NCI-H82 treated with DMSO at 0.1 percent for 48 hours (cell line): Measurements from ENCODE around the gene BIRC5.

ENCODE experiments used
- DNase-seq: peaks from one replicate; lab custom pipeline; 2025; ENCODE audit not compliant: unreplicated experiment; lab: John Stamatoyannopoulos, UW

BIRC5 gene

DNA sequence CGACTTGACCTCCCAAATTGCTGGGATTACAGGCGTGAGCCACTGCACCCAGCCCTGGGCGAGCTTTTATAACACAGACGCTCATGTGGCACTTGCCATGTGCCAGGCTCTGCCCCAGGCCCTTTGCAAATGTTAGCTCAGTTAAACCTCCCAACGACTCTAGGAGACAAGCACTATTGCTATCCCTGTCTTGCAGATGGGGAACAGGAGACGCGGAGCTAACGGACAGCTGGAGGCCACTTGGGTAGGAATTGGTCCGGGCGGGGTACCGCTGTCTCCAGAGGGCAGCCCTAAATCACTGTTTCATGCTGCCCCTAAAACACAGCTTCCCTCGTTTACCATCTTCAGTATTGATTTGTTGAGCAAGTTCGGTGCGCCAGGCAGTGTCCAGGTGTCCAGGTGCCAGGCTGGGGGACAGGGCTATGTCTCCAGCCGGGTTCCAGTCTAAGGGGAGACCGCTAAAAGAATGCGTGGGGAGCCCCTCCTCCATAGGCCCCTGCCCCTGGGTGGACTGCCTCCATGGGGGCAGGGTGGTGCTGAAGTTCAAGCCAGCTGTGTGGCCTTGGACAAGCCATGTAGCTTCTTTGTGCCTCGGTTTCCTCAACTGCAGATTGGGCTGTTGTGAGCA, 41.1 kb downstream of the BIRC5 start:
- DNase-seq = no peak

DNA sequence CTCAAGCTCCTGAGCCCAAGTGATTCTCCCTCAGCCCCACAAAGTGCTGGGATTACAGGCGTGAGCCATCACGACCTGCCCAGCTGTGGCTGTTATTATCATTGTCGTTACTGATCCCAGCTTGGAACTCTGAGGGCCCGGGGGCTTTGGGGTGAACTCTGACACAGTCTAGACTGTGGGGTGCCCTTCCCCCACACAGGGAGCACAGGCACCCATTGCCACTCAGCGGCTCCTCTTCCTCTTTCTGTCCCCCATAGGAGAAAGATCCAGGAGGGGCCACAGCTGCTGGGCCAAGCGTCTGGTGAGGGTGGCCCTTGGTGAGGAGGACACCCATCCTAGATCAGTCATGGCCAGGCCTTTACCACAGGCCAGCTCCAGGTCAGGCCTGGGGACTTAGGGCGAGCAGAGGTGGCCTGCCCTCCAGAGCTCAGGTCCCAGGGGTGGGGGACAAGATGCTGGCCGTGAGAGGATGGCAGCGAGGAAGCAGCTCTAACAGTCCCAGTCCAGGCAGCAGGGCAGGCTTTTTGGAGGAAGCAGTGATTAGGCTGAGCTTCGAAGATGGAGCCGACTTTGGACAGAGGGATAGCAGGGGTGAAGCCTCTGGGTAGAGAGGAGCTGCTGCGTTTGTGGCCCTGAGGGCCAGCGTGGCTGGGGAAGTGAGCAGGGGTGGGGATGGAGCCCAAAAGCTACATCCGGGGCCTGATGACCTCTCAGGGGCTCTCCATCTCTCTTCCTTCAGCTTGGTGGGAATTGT, 42.1 kb downstream of the BIRC5 start:
- no peak for DNase-seq

DNA sequence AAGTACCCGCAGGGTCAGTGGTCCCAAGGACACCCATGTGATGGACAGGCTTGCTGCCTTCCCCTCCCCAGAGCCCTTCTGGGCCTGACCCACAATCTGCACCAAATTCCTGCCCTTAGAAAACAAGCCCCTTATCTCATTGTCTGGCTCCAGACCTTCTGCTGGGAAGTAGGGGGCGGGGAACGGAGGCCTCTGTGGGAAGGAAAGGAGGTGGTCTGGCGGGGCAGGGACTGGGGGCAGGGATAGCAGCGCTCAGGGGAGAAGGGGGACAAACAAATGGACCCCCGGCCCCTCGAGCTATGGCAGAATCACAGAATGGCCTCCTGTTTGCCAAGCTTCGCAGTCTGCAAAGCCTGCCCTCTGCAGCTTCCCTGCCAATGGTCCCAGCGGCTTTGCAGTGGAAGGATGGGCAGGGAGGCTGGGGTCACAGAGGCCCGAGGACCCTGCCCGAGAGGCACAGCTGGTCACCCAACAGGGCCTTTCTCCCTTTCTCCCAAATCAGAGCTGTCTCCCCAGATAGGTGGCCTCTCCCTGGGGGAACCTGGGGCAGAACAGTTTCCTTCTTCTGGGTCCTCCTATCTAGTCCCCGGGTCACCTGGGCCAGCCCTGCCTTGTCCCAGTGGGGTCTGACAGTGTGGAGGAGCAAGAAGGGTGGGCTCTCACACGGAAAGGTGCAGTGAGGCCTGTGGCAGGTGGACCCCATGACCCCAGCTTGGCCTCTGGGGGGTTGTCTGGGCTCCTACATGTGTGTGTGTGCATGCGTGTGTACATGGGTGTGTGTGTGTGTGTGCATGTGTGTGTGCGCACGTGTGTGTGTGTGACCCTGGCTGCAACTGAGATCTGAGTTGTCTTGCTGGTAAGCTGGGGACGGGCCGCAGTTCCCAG, 42.9 kb downstream of the BIRC5 start:
- DNase-seq = no peak

DNA sequence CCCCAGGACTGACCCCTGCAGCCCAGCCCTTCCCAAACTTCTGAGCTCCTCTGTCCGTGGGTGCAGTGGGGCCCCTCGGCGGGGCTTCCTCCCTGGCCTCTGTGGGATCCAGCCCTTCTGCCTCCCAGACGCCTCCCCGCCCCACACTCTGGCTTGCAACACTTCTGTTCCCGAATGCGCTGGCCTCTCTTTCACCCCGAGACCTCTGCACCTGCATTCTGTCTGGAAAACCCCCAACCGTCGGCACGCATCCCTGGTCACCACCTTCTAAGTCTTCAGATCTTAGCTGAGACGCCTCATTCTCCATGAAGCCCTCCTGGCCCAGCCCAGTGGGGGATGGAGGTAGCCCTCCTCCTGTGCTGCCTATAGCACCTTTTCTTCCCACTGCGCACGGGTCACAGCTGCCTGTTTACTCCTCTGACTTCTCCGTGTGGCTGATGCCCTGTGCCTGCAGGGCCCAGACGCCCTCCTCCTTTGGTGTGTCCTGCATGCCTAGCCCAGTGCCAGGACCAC, 43.8 kb downstream of the BIRC5 start:
- no peak for DNase-seq

DNA sequence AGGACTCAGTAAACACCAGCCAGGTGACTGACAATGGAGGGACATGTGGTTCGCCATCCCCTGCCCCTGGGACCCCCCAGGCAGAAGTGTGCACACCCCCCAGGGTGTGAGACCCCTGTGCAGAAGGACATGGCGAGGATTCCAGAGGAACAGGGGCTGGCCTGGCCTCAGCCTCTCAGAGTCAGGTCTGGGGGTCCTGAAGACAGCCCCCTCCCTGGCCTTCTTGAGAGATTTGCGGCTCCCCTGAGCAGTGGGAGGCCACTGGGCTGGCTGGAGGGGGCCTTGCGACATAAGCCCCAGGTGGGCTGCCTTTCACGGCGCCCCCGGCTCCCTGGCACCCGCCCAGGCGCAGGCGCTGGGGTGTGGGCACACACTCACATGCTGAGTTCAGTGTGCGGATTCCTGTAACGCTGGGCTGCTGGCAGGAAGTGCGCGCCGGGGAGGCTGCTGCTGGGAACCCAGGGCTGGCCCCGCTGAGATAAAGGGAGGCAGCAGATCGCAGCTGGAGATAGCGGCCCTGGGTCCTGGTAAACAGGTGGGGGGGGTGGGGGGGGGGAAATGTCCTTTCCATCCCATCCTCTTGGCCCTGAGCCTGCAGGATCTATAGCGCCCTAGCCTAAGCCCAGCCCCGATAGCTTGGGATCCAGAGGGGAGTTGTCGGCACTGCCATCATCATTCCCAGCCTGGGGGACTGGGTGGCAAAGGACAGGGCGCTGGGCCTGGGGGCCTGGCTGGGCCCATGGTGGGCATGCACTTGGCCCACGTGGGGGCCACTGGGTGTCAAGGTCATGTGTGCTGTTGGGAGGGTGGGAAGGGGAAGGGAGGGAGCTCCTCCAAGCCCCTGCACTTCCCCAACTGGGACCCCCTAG, 44.5 kb downstream of the BIRC5 start:
- no peak for DNase-seq

DNA sequence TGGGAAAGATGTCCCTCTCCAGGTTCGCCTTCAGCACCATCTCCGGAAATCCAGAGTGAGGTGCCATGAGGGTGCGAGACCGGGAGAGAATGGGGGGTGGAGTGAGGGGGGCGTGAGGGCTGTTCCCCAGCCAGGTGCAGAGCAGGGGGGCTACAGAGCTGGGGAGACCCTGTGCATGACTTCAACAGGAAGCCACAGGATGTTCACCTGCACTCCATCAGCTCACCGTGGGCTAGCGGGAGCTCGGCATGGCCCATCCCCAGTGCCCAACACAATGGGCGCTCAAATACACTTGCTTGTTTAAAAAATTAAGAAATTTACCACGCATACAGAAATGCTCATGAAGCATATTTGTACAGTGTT, 45.1 kb downstream of the BIRC5 start:
- DNase-seq = no peak

DNA sequence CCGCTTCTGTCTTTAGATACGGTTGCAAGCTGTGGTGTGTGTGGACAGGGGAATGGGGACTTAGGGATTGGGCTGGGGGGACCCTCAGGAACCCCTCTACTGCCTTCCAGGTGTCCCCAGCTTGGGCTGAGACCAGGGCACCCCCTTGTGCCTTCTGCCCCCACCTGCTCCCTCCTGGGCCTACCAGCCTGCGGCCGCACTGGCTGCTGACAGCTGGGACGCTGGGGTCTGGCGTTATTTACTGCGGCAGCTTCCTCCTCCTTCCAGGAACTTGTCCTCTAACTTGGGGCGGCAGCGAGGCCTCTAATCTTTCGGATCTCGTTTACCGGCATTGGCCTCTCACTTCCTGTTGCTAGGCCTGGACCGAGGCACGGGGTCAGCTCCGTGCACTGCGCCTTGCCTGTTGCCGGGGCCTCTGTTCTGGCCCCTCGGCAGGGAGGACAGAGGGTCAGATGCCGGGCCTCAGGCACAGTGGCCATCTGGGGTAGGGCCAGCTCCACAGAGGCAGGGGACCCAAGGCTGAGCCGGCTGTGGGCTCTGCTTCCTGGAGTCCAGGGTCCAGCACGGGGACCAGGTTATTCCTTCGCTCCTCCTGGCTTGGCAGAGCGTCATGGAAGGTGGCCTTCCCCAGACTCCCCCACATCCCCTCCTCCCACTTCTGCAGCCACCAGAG, 49.1 kb downstream of the BIRC5 start:
- no peak for DNase-seq

DNA sequence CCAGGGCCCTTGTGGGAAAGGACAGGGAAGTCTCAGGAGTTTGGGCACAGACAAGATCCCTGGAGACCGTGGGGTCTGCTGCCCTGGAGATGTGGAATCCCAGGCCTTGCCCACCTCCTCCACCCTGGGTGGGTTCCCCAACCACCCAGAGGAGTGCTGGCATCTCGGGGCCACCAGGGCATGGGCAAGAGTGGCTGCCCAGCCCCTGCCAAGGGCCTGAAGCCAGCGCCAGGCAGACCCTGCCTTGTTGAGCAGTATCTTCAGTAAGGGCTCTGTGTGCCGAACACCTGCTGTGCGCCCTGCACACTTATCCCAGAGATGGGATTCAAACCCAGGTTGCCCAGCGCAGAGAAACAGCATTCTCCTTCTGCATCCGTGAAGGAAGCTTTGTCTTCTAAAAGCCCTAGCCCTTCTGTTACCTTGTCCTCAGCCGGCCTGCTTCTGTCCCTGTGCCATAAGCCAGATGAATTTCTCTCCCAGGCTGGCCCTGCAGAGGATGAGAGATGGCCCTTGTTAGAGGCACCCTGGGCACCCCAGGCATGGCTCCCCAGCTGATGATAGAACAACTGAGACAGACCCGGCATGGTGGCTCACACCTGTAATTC, 49.8 kb downstream of the BIRC5 start:
- no peak for DNase-seq

DNA sequence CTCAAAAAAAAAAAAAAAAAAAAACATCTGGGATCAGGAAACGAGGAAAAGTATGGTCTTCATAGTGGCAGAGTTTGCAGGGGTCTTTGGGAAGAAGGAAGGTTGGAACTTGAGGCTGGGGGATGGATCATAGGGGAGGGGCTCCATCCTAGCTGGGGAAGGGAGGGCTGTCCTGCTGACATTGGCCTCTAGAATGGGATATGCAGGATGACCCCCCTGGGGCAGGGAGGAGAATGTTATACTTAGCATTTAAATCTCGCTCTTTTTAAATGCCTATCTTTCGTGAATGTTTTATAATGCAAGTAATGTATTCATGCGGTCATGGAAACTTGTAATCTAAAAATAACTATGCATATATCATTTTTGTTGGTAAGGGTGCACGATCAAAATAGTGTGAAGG, 50.5 kb downstream of the BIRC5 start:
- DNase-seq = no peak

DNA sequence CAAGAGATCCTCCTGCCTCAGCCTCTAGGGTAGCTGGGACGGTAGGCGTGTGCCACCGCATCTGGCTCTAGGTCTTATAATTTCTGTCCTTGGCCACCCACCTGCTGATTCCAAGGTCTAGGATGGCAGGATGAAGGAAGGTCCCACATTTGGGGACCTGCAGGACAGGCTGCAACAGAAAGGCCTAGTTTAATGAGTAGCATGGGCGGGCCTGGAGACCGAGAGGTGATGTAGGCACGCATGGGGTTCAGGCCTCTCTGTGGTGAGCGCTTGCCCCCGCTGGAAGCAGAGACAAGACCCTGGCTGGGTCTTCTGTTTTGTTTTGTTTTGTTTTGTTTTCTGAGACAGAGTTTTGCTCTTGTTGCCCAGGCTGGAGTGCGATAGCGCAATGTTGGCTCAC, 51.1 kb downstream of the BIRC5 start:
- no peak for DNase-seq

DNA sequence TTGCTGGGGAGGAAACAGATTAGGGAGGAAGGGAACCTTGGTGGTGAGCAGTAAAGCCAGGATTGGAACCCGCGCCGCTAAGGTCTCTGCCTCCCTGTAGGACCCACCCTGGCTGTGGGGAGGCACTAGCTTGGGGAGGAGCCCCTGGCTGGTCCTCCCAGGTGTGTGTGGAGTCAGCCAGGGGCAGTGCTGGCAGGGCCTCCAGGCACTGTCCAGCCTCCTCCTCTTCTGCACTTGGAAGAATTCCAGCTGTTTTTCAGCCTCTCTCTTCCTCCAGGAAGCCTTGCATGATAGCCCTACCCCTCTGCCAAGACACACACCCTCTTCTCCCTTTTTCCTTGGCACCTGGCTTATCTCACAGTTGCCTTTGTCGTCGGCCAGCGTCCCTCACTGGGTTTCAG, 52.2 kb downstream of the BIRC5 start:
- DNase-seq = no peak

DNA sequence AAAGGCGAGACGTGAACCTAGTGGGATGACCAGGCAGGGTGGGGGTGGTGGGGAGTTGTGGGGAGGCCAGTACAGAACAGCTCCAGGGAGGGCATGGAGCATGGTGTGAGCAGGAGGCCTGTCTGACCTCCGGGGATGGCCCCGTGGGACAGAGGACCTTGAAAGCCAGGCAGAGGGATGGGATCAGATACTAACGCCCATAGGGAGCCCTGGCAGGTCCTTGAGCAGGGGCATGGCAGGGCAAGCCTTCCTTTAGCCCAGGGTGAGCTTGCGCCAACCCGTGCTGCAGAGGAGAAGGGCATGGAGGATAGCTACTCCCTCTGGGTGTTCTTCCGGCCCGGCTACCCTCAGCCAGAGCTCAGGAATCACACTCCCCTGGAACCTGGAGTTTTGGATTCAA, 52.7 kb downstream of the BIRC5 start:
- no peak for DNase-seq

DNA sequence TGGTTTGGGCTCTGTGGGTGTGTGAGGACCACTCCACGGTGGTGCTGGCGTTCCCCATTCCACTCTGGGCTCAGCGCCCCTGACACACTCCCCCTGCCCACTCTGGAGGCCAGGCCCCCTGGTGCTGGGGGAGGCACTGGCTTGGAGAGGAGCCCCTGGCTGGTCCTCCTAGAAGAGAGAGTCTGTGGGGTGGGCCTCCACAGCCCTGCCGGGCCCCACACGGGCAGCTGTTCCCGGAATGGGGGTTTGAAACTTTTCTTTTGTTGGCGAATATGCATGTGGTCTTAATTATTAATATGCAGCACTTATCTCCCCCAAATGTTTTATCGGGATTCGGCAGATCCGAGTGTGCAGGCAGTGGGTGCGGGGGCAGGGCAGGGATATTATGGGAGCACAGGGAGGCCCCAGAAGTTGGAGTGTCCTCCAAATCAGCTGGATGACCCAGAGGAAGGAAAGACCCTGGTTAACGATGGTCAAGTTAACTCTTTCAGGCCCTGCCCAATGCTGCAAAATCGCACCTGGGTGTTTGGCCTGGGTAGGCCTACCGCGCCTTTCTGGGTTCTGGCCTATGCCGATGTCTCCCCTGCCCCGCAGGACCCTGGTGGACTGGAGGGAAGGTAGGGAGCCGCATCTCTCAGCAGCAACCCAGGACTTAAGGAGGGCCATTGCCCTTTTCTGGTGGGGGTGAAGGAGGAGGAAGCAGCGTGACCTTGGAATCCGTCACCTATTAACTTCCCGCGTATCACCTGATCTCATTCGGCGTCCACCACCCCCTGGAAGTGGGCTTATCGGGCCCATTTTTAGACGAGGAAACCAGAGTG, 53.4 kb downstream of the BIRC5 start:
- no peak for DNase-seq

DNA sequence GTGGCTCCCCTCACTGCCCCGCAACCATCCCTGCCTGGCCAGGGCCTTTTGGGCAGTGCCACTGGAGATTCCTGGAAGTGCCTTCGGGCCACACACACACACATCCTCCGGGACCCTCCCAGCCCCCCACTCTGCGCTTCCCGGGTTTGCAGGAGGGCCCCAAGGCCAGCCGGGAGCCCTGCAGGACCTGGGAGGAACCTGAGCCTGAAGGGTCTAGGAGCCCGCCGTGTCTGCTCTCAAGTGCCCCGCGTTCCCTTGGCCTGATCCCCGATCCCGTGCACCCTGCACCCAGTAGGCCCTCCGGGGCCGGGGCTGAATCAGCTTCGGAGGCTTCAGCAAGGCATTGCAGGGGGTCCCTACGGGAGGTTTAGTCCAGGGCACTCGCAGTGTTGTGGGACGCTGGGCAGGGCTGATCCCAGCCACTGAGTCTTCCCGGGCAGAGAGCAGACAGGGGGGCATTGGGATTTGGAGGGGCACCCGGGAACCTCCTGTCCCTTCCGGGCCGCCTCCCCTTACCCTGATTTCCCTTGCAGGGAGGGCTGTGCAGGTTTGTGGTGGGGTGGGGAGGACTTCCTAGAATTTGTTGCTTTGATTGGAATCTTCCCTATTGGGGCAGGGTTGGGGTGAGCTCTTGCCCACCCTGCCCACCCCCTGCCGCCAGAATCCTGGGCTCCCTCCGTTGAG, 54.3 kb downstream of the BIRC5 start:
- DNase-seq = no peak

DNA sequence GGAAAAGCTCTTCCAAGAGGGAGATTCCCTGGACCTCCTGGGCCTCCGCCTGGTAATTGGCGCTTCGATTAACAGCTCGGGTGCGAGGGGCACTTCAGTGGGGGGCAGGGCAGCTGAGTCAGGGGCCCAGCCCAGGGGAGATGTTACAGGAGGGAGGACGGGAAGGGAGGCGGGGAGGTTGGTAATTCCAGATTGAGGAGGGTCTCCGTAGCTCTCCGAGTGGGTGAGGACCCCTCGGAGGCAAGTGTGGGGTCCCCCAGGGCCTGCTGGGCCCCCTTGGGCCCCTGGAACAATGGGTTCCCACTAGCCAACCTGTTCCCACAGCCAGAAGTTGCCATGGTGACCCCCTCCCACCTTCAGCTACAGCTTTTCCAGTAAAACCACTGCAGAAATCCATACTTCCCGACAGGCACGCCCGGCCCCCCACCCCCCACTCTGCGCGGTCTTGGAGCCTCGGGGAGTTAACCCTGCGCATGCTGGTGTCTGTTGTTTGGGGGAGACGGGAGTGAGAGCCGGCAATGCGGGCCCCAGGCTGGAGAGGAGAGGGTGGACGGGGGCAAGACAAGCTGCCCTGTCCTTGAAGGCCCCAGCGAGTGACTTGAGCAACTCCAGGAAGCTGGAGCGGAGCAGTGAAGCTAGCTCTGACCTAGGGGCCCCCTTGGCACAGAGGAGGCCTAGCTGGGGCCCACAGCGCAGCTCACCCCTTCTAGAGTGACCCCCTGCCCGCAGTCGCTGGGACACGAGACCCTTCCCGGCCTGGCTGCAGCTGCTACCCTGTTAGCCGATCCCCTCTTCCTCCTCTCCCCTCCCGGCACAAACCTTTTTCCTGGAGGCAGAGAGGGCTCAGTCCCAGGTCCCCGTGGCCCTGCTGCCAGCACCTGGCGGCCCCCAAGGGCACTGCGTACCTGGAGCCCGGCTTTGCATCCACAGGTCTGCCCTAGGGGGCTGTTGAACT, 55.2 kb downstream of the BIRC5 start:
- DNase-seq = no peak

DNA sequence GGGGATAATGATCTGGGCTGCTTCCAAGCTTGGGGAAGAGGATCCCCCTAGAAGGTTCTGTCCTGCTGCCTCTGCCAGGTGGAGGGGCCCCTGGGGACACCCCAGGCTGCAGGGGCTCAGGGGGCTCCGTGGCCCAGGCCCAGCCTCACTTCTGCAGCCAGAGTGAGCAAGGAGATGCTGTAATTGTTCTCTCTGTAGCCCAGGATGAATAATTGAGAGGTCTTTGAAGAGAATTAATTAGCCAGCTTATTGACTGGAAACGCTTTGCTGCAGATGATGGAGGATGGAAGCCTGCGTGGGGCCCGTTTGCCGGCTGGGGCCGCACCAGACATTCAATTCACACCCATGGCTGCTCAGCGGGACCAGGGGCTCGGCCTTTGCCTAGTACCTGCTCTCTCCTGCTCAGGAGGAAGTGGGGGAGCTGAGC, 55.9 kb downstream of the BIRC5 start:
- no peak for DNase-seq

DNA sequence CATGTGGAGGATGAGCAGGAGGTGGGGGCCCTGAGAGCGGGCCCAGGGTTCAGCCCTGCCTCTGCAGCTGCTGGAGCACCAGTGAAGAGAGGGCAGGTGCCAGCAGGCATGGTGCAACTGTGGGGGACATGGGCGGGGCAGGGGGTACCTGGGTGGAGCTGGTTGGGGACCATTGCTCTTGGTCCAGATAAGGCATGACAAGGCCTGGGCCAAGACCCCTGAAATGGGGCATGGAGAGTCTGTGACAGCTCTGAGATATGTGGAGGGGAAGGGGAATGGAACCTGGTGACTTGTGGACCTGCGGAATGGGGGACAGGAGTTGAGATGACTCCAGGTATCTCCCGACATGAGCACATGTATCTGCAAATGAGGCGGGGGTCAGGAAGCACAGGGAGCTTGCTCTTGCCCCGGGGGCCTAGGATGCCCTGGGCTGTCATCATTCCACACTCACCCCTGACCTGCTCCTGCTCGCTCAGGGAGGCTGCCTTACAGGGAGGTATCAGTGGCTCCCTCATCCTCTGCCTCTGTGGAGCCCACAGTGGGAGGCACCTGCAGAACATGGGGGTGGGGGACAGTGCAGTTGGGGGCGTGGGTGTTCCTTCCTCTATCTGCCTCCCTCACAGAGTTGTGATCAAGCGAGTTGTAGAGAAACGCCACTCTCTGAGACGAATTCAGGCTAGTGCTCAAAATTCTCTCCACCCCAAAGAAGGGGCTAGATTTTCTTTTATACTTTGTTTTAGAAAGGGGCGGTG, 57.5 kb downstream of the BIRC5 start:
- DNase-seq = no peak
